K562 (cell line): Measurements from ENCODE around the gene TJP3. TPM values are rescaled to one million over a fixed set of nuclear protein-coding genes. Genes with fewer than 3 reads are reported as not detected.
A peak's percentile ranks its signal among the peaks of the same experiment; 100 is the strongest.

ENCODE experiments used
- ATAC-seq: fragments of 200-7000 bp; cut with Tn5 transposase; 3 replicates; pipeline ENCODE4 v1.9.1; 2020; ENCODE audit warnings: moderate library complexity
- BruUV-seq: library from RNA; stranded (reverse); fragments of 400-500 nt; replicated peaks from 2 replicates; lab custom pipeline; 2021; lab: Mats Ljungman, UMichigan
- CTCF ChIA-PET: fragments of 300-600 bp; formaldehyde crosslinking; extraction: SDS; loops from one replicate; lab custom pipeline; 2021; ENCODE audit warnings: low intra/inter-chr PET ratio; lab: Yijun Ruan, JAX
- POLR2A ChIA-PET: fragments of 300-600, 350-650 bp; sonication (Branson Sonifier 250); formaldehyde crosslinking; extraction: SDS; loops from one replicate; lab custom pipeline; 2021; ENCODE audit warnings: antibody characterized with exemption, inconsistent platforms; lab: Yijun Ruan, JAX
- DNase-seq, 4 experiments: peaks; one replicate each; pipeline versions ENCODE4 v3.0.0 to v3.0.0-alpha.2; 2011 to 2018; ENCODE audit warnings: low spot score in 3 of 4, mixed read lengths in 3 of 4; ENCODE audit errors: extremely low read depth in 1 of 4
- FAIRE-seq: peaks from 2 replicates; lab custom pipeline; 2011; peaks lifted over from hg19 to GRCh38; lab: Jason Lieb, UNC
- H2AFZ ChIP-seq: 2 replicates; pipeline ENCODE4 v1.6.0; 2011; ENCODE audit warnings: low read depth, low read length, control low read depth, inconsistent platforms
- H3K27ac ChIP-seq: fragments of 200-600 bp; 3 replicates; pipeline ENCODE4 v1.8.0; 2011; ENCODE audit warnings: low read depth, mild to moderate bottlenecking, control low read depth, inconsistent platforms, low read length, moderate library complexity, mixed read lengths; ENCODE audit errors: extremely low read depth
- H3K27me3 ChIP-seq, 2 experiments: fragments of 300-600 bp in 1 of 2; 2 replicates in 1 of 2; 3 replicates in 1 of 2; pipeline versions ENCODE4 v1.6.0 to v1.8.0; 2011; ENCODE audit warnings: inconsistent platforms in 2 of 2, low read length in 2 of 2, mild to moderate bottlenecking in 1 of 2, mixed read lengths in 1 of 2, moderate library complexity in 1 of 2; ENCODE audit not compliant: control insufficient read depth in 2 of 2, insufficient read depth in 2 of 2
- H3K36me3 ChIP-seq: fragments of 300-600 bp; 3 replicates; pipeline ENCODE4 v1.8.0; 2011; ENCODE audit warnings: mild to moderate bottlenecking, low read length, inconsistent platforms; ENCODE audit not compliant: control insufficient read depth, insufficient read depth
- H3K4me1 ChIP-seq, 2 experiments: fragments of 200-600 bp in 1 of 2; replicated peaks in 1 of 2; 2 replicates in 1 of 2; 3 replicates in 1 of 2; pipeline versions ENCODE4 v1.5.1 to v1.8.0; 2011; ENCODE audit warnings: inconsistent platforms in 2 of 2, low read length in 2 of 2, mild to moderate bottlenecking in 1 of 2, mixed read lengths in 1 of 2, moderate library complexity in 1 of 2; ENCODE audit not compliant: control insufficient read depth in 2 of 2, insufficient read depth in 2 of 2
- H3K4me2 ChIP-seq: 2 replicates; pipeline ENCODE4 v1.6.1; 2011; ENCODE audit warnings: low read length, control low read depth, inconsistent platforms, mixed read lengths; ENCODE audit not compliant: insufficient read depth
- H3K4me3 ChIP-seq: fragments of 200-600 bp; sonication (generic), shearing (Covaris generic); 2 replicates; pipeline ENCODE4 v1.5.1; 2016; ENCODE audit warnings: control low read depth, inconsistent platforms
- H3K79me2 ChIP-seq: fragments of 200-600 bp; 3 replicates; pipeline ENCODE4 v1.8.0; 2011; ENCODE audit warnings: low read length, inconsistent platforms; ENCODE audit not compliant: control insufficient read depth, insufficient read depth
- H3K9ac ChIP-seq, 2 experiments: 2 replicates each; pipeline versions ENCODE4 v1.6.0 to v1.6.1; 2011; ENCODE audit warnings: low read depth in 2 of 2, low read length in 2 of 2, control low read depth in 1 of 2, inconsistent platforms in 1 of 2, mild to moderate bottlenecking in 1 of 2, mixed read lengths in 1 of 2; ENCODE audit not compliant: insufficient read depth in 1 of 2
- H3K9me1 ChIP-seq: one replicate; pipeline ENCODE4 v1.6.0; 2011; ENCODE audit warnings: inconsistent platforms, mild to moderate bottlenecking, low read length, moderate library complexity; ENCODE audit not compliant: control insufficient read depth, insufficient read depth
- H3K9me3 ChIP-seq: replicated peaks from 2 replicates; pipeline ENCODE4 v1.5.1; 2011; ENCODE audit warnings: low read depth, low read length, inconsistent platforms; ENCODE audit not compliant: control insufficient read depth, insufficient read depth
- H4K20me1 ChIP-seq: replicated peaks from 2 replicates; pipeline ENCODE4 v1.6.1; 2011; ENCODE audit warnings: low read length, inconsistent platforms, mixed read lengths; ENCODE audit not compliant: control insufficient read depth, insufficient read depth
- ADNP ChIP-seq: fragments of 200-800 bp; sonication (Bioruptor generic); IDR thresholded peaks from 2 replicates; pipeline ENCODE4 v1.6.1; 2016; ENCODE audit warnings: missing genetic modification characterization, missing compliant biosample characterization
- BCOR ChIP-seq: fragments of 450-650 bp; IDR thresholded peaks from 2 replicates; pipeline ENCODE4 v1.6.1; 2016
- CREB5 ChIP-seq: fragments of 250-450 bp; sonication (Bioruptor Pico); IDR thresholded peaks from 2 replicates; pipeline ENCODE4 v1.5.0; 2020; ENCODE audit warnings: mild to moderate bottlenecking
- FOXA3 ChIP-seq, 2 experiments: fragments of 450-650 bp in 1 of 2; sonication (generic) in 1 of 2; formaldehyde crosslinking; IDR thresholded peaks in 1 of 2; conservative IDR thresholded peaks in 1 of 2; 2 replicates each; pipeline versions ENCODE4 v1.4.0 to v1.8.0; 2020 to 2022; ENCODE audit warnings: mild to moderate bottlenecking in 2 of 2, missing genetic modification reagents in 1 of 2
- KDM1A ChIP-seq, 2 experiments: fragments of 450-650 bp; IDR thresholded peaks; 2 replicates each; pipeline ENCODE4 v1.6.1; 2016; ENCODE audit warnings: mild to moderate bottlenecking in 2 of 2
- MECOM ChIP-seq: fragments of 250-450 bp; sonication (Bioruptor Pico); IDR thresholded peaks from 2 replicates; pipeline ENCODE4 v1.8.0; 2022; ENCODE audit warnings: inconsistent platforms
- MEF2A ChIP-seq: IDR thresholded peaks from 2 replicates; pipeline ENCODE4 v1.6.1; 2011; ENCODE audit warnings: low read depth, mild to moderate bottlenecking, low read length, moderate library complexity; ENCODE audit not compliant: control insufficient read depth
- NFATC3 ChIP-seq: fragments of 450-650 bp; IDR thresholded peaks from 2 replicates; pipeline ENCODE4 v1.6.1; 2017; ENCODE audit warnings: mild to moderate bottlenecking
- RBFOX2 ChIP-seq: fragments of 200-400 bp; formaldehyde crosslinking; IDR thresholded peaks from 2 replicates; pipeline ENCODE4 v1.6.1; 2017; ENCODE audit warnings: low read depth, mild to moderate bottlenecking, low read length, moderate library complexity
- RCOR1 ChIP-seq, 2 experiments: IDR thresholded peaks; 2 replicates each; pipeline ENCODE4 v1.6.1; 2012; ENCODE audit warnings: low read depth in 2 of 2, low read length in 2 of 2, borderline replicate concordance in 1 of 2, improper control_type of control experiment in 1 of 2
- TRIM28 ChIP-seq: fragments of 450-650 bp; IDR thresholded peaks from 2 replicates; pipeline ENCODE4 v1.6.1; 2017
- ZNF511 ChIP-seq: sonication (generic); formaldehyde crosslinking; IDR thresholded peaks from 2 replicates; pipeline ENCODE4 v1.8.0; 2022; ENCODE audit warnings: mild to moderate bottlenecking, missing genetic modification reagents
- WGBS: fragments of 100-300 bp; shearing (Covaris generic); methylation state at CpG from one replicate; pipeline ENCODE4 v1.1.6; 2016; ENCODE audit warnings: low coverage, mixed read lengths; ENCODE audit not compliant: insufficient coverage; ENCODE audit errors: missing lambda C conversion rate; 5-methylcytosine and 5-hydroxymethylcytosine counted together
- in situ Hi-C: fragments of 300-500 bp; cut with MboI; formaldehyde crosslinking; loops from 4 replicates; pipeline ENCODE4 v1.15.0; 2018; ENCODE audit warnings: inconsistent platforms, mixed read lengths
- intact Hi-C: fragments of 100-400 bp; cut with micrococcal nuclease; formaldehyde crosslinking; loops from 2 replicates; pipeline ENCODE4 v1.14.2; 2022
- polyA plus RNA-seq, 8 experiments: library from polyadenylated mRNA; depleted of rRNA in 4 of 8; stranded (reverse) in 5 of 8; unstranded in 3 of 8; fragments of >200 nt; fragmentation: Nextera tagmentation in 2 of 8; fragmentation: Illumina TruSeq in 1 of 8; extraction: Ambion mirVana in 2 of 8; extraction: Trizol in 1 of 8; gene quantifications; 2 replicates each; pipeline versions ENCODE4 v1.2.1 to v1.2.3, GENCODE V29; 2011 to 2014; ENCODE audit warnings: inconsistent platforms in 1 of 8, missing spikeins in 1 of 8
- total RNA-seq, 7 experiments: library from RNA; depleted of rRNA in 6 of 7; stranded (reverse); fragments of >200 nt in 6 of 7; fragmentation: Illumina TruSeq in 2 of 7; extraction: Trizol in 2 of 7; gene quantifications; 2 replicates each; pipeline versions ENCODE4 v1.2.1 to v1.2.3, GENCODE V29; 2011 to 2021; ENCODE audit warnings: low replicate concordance in 1 of 7

Gene TJP3
- total and polyA plus RNA-seq, 9 of the 15 experiments (the other 6 are each of a cell fraction or from before 2014, with no cell fraction given), result 0.11 to 2.4 (median 0.57) TPM; not detected in 1

- TF ChIP-seq BCOR (peak; percentile 74; the same call in 1 of the 2 replicates), ADNP (0 out of 2 replicates have a peak, but pooled peaks have one; percentile 42), NFATC3 (no peak), TRIM28 (no peak), RBFOX2 (0 out of 2 replicates have a peak, but pooled peaks have one; percentile 15), MECOM (CRISPR knock-in tag) (no peak), KDM1A (IDR thresholded peaks at IDR 0.05) (peak in 1 of 2 experiments; percentile 41; a peak in 1 of 4 replicates), RCOR1 (IDR thresholded peaks at IDR 0.05; ENCODE audit: borderline replicate concordance in 1 of 2, low read depth in 2 of 2, low read length in 2 of 2) (0 out of 4 replicates have a peak, but pooled peaks of 1 of the 2 experiments have one; percentile 37), MEF2A (no peak), ZNF511 (CRISPR knock-in tag) (no peak)
- TF ChIP-seq, all 486 proteins: peak for 6
These were observed 13.0 kb upstream of the TJP3 start (continued) for GRCh38 chr19:3695124-3695733.

DNA sequence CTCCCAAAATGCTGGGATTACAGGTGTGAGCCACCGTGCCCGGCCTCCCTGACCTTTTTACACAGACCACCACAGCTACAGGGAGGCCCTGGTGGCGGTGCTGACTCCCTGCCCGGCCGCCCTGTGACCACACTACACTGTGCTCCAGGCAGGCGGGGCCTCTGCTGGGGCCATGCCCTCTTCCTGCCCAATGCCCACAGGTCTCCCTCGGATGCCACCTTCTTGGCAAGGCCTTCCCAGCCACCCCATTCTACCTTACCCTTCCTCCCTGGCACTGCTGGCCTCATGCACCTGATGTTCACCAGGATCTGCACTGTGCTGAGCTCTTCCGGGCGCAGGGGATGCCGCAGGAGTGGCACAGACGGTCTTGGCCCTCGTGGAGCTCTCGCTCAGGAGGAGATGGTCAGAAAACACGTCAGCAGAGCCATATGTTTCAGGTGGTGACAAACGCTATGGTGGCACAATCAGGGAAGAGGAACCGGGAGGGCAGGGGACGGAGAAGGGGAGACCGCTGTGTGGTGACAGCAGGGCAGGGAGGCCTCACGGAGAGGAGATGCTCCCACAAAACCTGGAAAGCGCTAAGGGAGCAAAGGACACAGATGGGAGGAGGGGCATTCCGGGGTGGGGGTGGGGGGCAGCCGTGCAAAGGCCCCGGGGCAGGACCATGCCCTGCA lies 12.1 kb upstream of the TJP3 start:
- ChIA-PET POLR2A (interaction anchor here (0.9 to 1.2 kb wide), 2 partner anchors 13 to 26 kb away, joined by 3 to 4 read pairs; no protein-coding TSS in a partner anchor), CTCF (no interaction called here)
- Histone ChIP-seq H3K79me2 (peaks cover 76% of the 10 kb centered on the region), H4K20me1 (peaks cover 23% of the 10 kb centered on the region), H3K36me3 (peaks cover 6% of the 10 kb centered on the region; the same call in 1 of the 3 replicates), H2AFZ (no peak overlapping the region), H3K9me3 (no peaks in the 10 kb centered on the region; the same call in 1 of the 2 replicates), H3K27me3 (no peaks in the 10 kb centered on the region), H3K4me1 (peaks cover 12 to 88% of the 10 kb centered on the region in 2 experiments), H3K9me1 (peaks cover 7% of the 10 kb centered on the region), H3K9ac (no peak overlapping the region), H3K4me2 (no peak overlapping the region), H3K4me3 (no peak overlapping the region), H3K27ac (no peak overlapping the region)
- no peak for ATAC-seq
- WGBS, result 92% methylated on average over 17 of the region's 23 CpGs
- no peak for FAIRE-seq
- in situ Hi-C loops (no loop called here), intact Hi-C loops (no loop called here)
- TF ChIP-seq CREB5 (CRISPR knock-in tag), result no peak
- TF ChIP-seq RBFOX2, result 0 out of 2 replicates have a peak, but pooled peaks have one; percentile 14
- TF ChIP-seq FOXA3 (CRISPR knock-in tag; conservative IDR thresholded peaks at IDR 0.05 in 1 of 2, IDR thresholded peaks at IDR 0.05 in 1 of 2), result no peak
- DNase-seq, result no peak
- BruUV-seq, result no TSS peak
